ENCODE measurements around the gene LCN6. TPM values are rescaled to one million over a fixed set of nuclear protein-coding genes. Genes with fewer than 3 reads are reported as not detected.
A peak's percentile ranks its signal among the peaks of the same experiment; 100 is the strongest.

LCN6 gene
- total and polyA plus RNA-seq, 2 of the 4 experiments (the other 2 are of a cell fraction) = not detected

DNA sequence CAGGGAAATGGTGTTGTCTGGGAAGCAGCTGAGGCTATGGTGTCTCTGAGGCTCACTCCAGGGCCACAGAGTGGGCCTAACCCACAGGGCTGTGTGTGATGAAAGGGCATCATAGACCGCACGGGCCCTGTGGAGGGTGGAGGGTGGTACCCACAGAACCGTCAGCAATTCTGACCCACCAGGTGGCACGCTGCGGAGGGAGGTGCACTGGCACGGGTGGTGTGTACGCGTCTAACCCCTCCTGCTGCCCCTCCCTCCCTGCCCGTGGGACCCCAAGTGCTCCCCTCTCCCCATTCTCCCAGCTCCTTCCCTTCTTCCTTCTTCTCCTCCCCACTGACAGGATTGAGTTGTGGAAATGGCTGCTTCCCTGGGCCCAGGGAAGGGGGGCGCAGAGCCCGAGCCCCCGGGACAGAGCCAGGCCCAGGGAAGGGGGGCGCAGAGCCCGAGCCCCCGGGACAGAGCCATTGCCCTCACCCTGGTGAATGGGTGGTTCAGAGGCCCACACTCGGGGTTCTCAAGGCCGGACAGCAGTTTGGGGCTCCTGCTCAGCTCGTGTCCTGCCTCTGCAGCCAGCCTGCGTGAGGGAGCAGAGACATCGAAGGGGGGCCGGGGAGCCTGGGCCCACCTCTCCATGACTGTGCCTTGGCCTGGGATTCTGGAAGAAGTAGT, 12.4 kb downstream of the LCN6 start:
- POLR2A ChIA-PET (ENCODE audit: unreplicated experiment) = no interaction called here
- H3K18ac ChIP-seq (ENCODE audit: low read depth, low read length) = no peak overlapping the region
- CTCF ChIA-PET = interaction anchor here (1.2 kb wide), 1 partner anchor 22 kb away, joined by 7 read pairs; the partner anchor contains the start of gene LCN8

More for the DNA sequence above, 12.4 kb downstream of the LCN6 start:
- WGBS, 2 experiments (ENCODE audit: extremely low coverage in 2 of 2, insufficient read length in 1 of 2) = 50% methylated on average over 1 of the region's 21 CpGs; no CpG with 5 or more reads in 1 of the 2 experiments
- no peak overlapping the region for H2BK5ac ChIP-seq (ENCODE audit: low read depth, low read length, poor library complexity, severe bottlenecking)
- peaks cover 0 to 5% of the 10 kb centered on the region in 2 experiments; a peak in 2 of 4 replicates for H3K79me1 ChIP-seq (ENCODE audit: low read depth in 1 of 2, low read length in 2 of 2)
- H3K9ac ChIP-seq (ENCODE audit: low read depth, low read length) = no peak overlapping the region
- no peaks in the 10 kb centered on the region for H4K20me1 ChIP-seq (ENCODE audit: insufficient read depth, low read length)
- no peak overlapping the region for H4K8ac ChIP-seq (ENCODE audit: low read depth in 2 of 2, low read length in 2 of 2)
- dilution Hi-C loops (cut with HindIII; ENCODE audit: low sequenced_read_pairs, unreplicated experiment) (no loop called here), intact Hi-C loops (cut with micrococcal nuclease) (no loop called here), in situ Hi-C loops (cut with MboI; ENCODE audit: low sequenced_read_pairs) (no loop called here)
- H3K27ac ChIP-seq (ENCODE audit: insufficient read depth, low read length) = no peak overlapping the region
- no peak for DNase-seq
- no peak overlapping the region for H2BK120ac ChIP-seq (ENCODE audit: low read depth, low read length)
- H2AK5ac ChIP-seq (ENCODE audit: low read depth, low read length) = no peak overlapping the region
- no peak overlapping the region for H4K91ac ChIP-seq (ENCODE audit: insufficient read depth, low read depth, low read length)
- no peak overlapping the region for H2BK20ac ChIP-seq (ENCODE audit: low read depth, low read length)
- H3K56ac ChIP-seq (ENCODE audit: extremely low read depth, insufficient read depth, low read length) = no peak overlapping the region
- H3K4me3 ChIP-seq (ENCODE audit: insufficient read depth, low read depth, low read length) = no peak overlapping the region
- no peak overlapping the region for H3K14ac ChIP-seq (replicated peaks; ENCODE audit: low read depth, low read length)
- peak overlapping the region; percentile 42 for H2AK9ac ChIP-seq (replicated peaks; ENCODE audit: low read depth, low read length, poor library complexity)
- no peak overlapping the region for H2AFZ ChIP-seq (replicated peaks; ENCODE audit: low read length, poor library complexity)
- ATAC-seq (ENCODE audit: low read depth) = no peak
- peaks cover under 1% of the 10 kb centered on the region; the same call in 1 of the 2 replicates for H3K4me1 ChIP-seq (ENCODE audit: control insufficient read depth, insufficient read depth, low read length)
- H4K5ac ChIP-seq (ENCODE audit: low read depth, low read length) = no peak overlapping the region
- peaks cover 30% of the 10 kb centered on the region for H3K27me3 ChIP-seq (ENCODE audit: control insufficient read depth, insufficient read depth, low read length)
- no peak overlapping the region for H2BK15ac ChIP-seq (ENCODE audit: low read depth, low read length)
- no peak overlapping the region for H3K4me2 ChIP-seq (ENCODE audit: low read depth, low read length)
- no peaks in the 10 kb centered on the region for H3K9me3 ChIP-seq (ENCODE audit: control insufficient read depth, insufficient read depth, low read length)
- H3K4ac ChIP-seq (ENCODE audit: low read depth, low read length) = no peak overlapping the region
- no TSS peak for BruUV-seq (replicated peaks)
- no peak overlapping the region for H3K23ac ChIP-seq (ENCODE audit: low read depth, low read length)
- no peaks in the 10 kb centered on the region for H3K36me3 ChIP-seq (ENCODE audit: control insufficient read depth, insufficient read depth, low read length)
- TF ChIP-seq CHD1 (IDR thresholded peaks at IDR 0.05; ENCODE audit: low read depth, low read length) (no peak), POLR2A (IDR thresholded peaks at IDR 0.05; ENCODE audit: low read depth, low read length) (no peak), MAFK (IDR thresholded peaks at IDR 0.05; ENCODE audit: low read depth, low read length) (no peak), RCOR1 (IDR thresholded peaks at IDR 0.05; ENCODE audit: insufficient replicate concordance, low read length) (no peak), CEBPB (IDR thresholded peaks at IDR 0.05; ENCODE audit: low read depth, low read length) (no peak), MAZ (IDR thresholded peaks at IDR 0.05; ENCODE audit: borderline replicate concordance, low read depth, low read length) (no peak), NFE2L2 (IDR thresholded peaks at IDR 0.05; ENCODE audit: low read depth, low read length) (no peak)
- TF ChIP-seq, protein P1, sequence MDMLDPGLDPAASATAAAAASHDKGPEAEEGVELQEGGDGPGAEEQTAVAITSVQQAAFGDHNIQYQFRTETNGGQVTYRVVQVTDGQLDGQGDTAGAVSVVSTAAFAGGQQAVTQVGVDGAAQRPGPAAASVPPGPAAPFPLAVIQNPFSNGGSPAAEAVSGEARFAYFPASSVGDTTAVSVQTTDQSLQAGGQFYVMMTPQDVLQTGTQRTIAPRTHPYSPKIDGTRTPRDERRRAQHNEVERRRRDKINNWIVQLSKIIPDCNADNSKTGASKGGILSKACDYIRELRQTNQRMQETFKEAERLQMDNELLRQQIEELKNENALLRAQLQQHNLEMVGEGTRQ (IDR thresholded peaks at IDR 0.05; ENCODE audit: low read depth, low read length) = no peak
- TF ChIP-seq, protein P2, sequence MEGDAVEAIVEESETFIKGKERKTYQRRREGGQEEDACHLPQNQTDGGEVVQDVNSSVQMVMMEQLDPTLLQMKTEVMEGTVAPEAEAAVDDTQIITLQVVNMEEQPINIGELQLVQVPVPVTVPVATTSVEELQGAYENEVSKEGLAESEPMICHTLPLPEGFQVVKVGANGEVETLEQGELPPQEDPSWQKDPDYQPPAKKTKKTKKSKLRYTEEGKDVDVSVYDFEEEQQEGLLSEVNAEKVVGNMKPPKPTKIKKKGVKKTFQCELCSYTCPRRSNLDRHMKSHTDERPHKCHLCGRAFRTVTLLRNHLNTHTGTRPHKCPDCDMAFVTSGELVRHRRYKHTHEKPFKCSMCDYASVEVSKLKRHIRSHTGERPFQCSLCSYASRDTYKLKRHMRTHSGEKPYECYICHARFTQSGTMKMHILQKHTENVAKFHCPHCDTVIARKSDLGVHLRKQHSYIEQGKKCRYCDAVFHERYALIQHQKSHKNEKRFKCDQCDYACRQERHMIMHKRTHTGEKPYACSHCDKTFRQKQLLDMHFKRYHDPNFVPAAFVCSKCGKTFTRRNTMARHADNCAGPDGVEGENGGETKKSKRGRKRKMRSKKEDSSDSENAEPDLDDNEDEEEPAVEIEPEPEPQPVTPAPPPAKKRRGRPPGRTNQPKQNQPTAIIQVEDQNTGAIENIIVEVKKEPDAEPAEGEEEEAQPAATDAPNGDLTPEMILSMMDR (conservative IDR thresholded peaks at IDR 0.05; ENCODE audit: low read depth, low read length) = no peak
- no peaks in the 10 kb centered on the region for H3K9me1 ChIP-seq (ENCODE audit: insufficient read depth, low read length)

Data from IMR-90 (cell line).